ENCODE data around the gene SRMS. TPM values are rescaled to one million over a fixed set of nuclear protein-coding genes. Genes with fewer than 3 reads are reported as not detected.

The SRMS gene
- total RNA-seq = not detected in 2 replicates

GRCh38 chr20:63547725-63548480, at the start of gene SRMS:
SRMS (minus strand) TSS chr20:63547749; CDS start chr20:63547463, 286 bp downstream.

GRCh38 chr20:63574156-63574828, 26.7 kb upstream of the SRMS start, which contains the start of gene HELZ2:
HELZ2 (minus strand) TSS chr20:63574239; CDS start chr20:63572385, 1,854 bp downstream.

GRCh38 chr20:63553933-63554290, 6.4 kb upstream of the SRMS start, which contains the start of gene FNDC11:
FNDC11 (plus strand) TSS chr20:63554159; CDS start chr20:63555664, 1,505 bp downstream.

GRCh38 chr20:63536997-63537524, 10.5 kb downstream of the SRMS start, which contains the start of gene PTK6:
PTK6 (minus strand) TSS chr20:63537376; CDS start chr20:63537314, 62 bp downstream.

GRCh38 chr20:63520504-63520933, 27.0 kb downstream of the SRMS start, which contains the start of gene PPDPF:
PPDPF (plus strand) TSS chr20:63520765; CDS start chr20:63521309, 544 bp downstream.

GRCh38 chr20:63498960-63499337, 48.6 kb downstream of the SRMS start, which contains the start of gene EEF1A2:
EEF1A2 (minus strand) TSS chr20:63499083; CDS start chr20:63497763, 1,320 bp downstream.

Other genes with a start within 250 kb of the SRMS start
- gene CHRNA4, start 186.4 kb downstream of the SRMS start, total RNA-seq = not detected in 2 replicates
- gene KCNQ2, start 75.1 kb downstream of the SRMS start, total RNA-seq = not detected in 2 replicates
- 0.20 and 0.40 TPM in 2 replicates for gene EEF1A2, start 48.7 kb downstream of the SRMS start, total RNA-seq
- 81.9 and 90.7 TPM in 2 replicates for gene PPDPF, start 27.0 kb downstream of the SRMS start, total RNA-seq
- 0.05 TPM in 1 of 2 replicates, not detected in the other for gene PTK6, start 10.4 kb downstream of the SRMS start, total RNA-seq
- 0.69 and 0.80 TPM in 2 replicates for gene FNDC11, start 6.4 kb upstream of the SRMS start, total RNA-seq
- 115 and 116 TPM in 2 replicates for gene HELZ2, start 26.5 kb upstream of the SRMS start, total RNA-seq
- gene GMEB2, start 79.4 kb upstream of the SRMS start, total RNA-seq = 11.5 and 12.0 TPM in 2 replicates
- gene STMN3, start 105.7 kb upstream of the SRMS start, total RNA-seq = 1.7 and 3.1 TPM in 2 replicates
- 16.6 and 23.3 TPM in 2 replicates for gene RTEL1, start 110.6 kb upstream of the SRMS start, total RNA-seq
- 298 and 328 TPM in 2 replicates for gene TNFRSF6B, start 148.9 kb upstream of the SRMS start, total RNA-seq
- gene ARFRP1, start 160.2 kb upstream of the SRMS start, total RNA-seq = 47.4 and 50.4 TPM in 2 replicates
- 32.4 and 35.8 TPM in 2 replicates for gene ZGPAT, start 160.3 kb upstream of the SRMS start, total RNA-seq
- gene LIME1, start 188.9 kb upstream of the SRMS start, total RNA-seq = 3.9 and 5.5 TPM in 2 replicates
- gene SLC2A4RG, start 192.0 kb upstream of the SRMS start, total RNA-seq = 30.6 and 42.5 TPM in 2 replicates